Hepatocyte (in vitro differentiated cells): ENCODE results near the gene SAP30BP. TPM values are rescaled to one million over a fixed set of nuclear protein-coding genes. Genes with fewer than 3 reads are reported as not detected.

Experiments used
- DNase-seq: peaks from one replicate; pipeline ENCODE4 v3.0.0-alpha.2; 2016; ENCODE audit warnings: low spot score
- H2AFZ ChIP-seq: fragments of 200-600 bp; sonication (generic); 2 replicates; pipeline ENCODE4 v1.6.0; 2016; ENCODE audit warnings: antibody characterized with exemption, mild to moderate bottlenecking
- H3K27ac ChIP-seq: fragments of 200-600 bp; sonication (generic); 2 replicates; pipeline ENCODE4 v1.5.1; 2016; ENCODE audit warnings: mild to moderate bottlenecking
- H3K27me3 ChIP-seq: fragments of 200-600 bp; sonication (generic); 2 replicates; pipeline ENCODE4 v1.6.1; 2016
- H3K36me3 ChIP-seq: fragments of 200-600 bp; sonication (generic); replicated peaks from 2 replicates; pipeline ENCODE4 v1.5.1; 2016; ENCODE audit warnings: low read depth; ENCODE audit not compliant: insufficient read depth
- H3K4me1 ChIP-seq: fragments of 200-600 bp; sonication (generic); 2 replicates; pipeline ENCODE4 v1.5.1; 2016; ENCODE audit warnings: mild to moderate bottlenecking, moderate library complexity; ENCODE audit not compliant: insufficient read depth
- H3K4me2 ChIP-seq: fragments of 200-600 bp; sonication (generic); 2 replicates; pipeline ENCODE4 v1.6.0; 2016
- H3K4me3 ChIP-seq: fragments of 200-600 bp; sonication (generic); 2 replicates; pipeline ENCODE4 v1.5.1; 2016; ENCODE audit warnings: mild to moderate bottlenecking
- H3K79me2 ChIP-seq: fragments of 200-600 bp; sonication (generic); 2 replicates; pipeline ENCODE4 v1.6.0; 2017; ENCODE audit warnings: mild to moderate bottlenecking
- H3K9me2 ChIP-seq: fragments of 200-600 bp; sonication (generic); replicated peaks from 2 replicates; pipeline ENCODE4 v1.6.0; 2017; ENCODE audit warnings: mild to moderate bottlenecking; ENCODE audit not compliant: insufficient read depth
- H3K9me3 ChIP-seq: fragments of 200-600 bp; sonication (generic); 2 replicates; pipeline ENCODE4 v1.5.1; 2016; ENCODE audit warnings: low read depth, mild to moderate bottlenecking
- H4K20me1 ChIP-seq: fragments of 200-600 bp; sonication (generic); 2 replicates; pipeline ENCODE4 v1.6.0; 2016; ENCODE audit warnings: mild to moderate bottlenecking; ENCODE audit not compliant: insufficient read depth, poor library complexity, severe bottlenecking
- CTCF ChIP-seq: fragments of 200-600 bp; sonication (generic); IDR thresholded peaks from 2 replicates; pipeline ENCODE4 v1.5.1; 2016; ENCODE audit warnings: antibody characterized with exemption, mild to moderate bottlenecking; ENCODE audit not compliant: poor library complexity
- EZH2 ChIP-seq: fragments of 200-600 bp; sonication (generic); IDR thresholded peaks from 2 replicates; pipeline ENCODE4 v1.6.1; 2016; ENCODE audit warnings: antibody characterized with exemption, mild to moderate bottlenecking, borderline replicate concordance
- EZH2phosphoT487 ChIP-seq: fragments of 200-600 bp; sonication (generic); IDR thresholded peaks from one replicate; pipeline ENCODE4 v1.6.1; 2018; ENCODE audit warnings: antibody characterized with exemption, mild to moderate bottlenecking, low read depth, moderate library complexity; ENCODE audit not compliant: unreplicated experiment, severe bottlenecking
- WGBS: methylation state at CpG from one replicate; pipeline ENCODE4 v1.1.6; 2016; ENCODE audit warnings: low lambda C conversion rate; ENCODE audit errors: missing lambda C conversion rate; 5-methylcytosine and 5-hydroxymethylcytosine counted together
- polyA plus RNA-seq: library from polyadenylated mRNA; unstranded; fragments of >200 nt; fragmentation: Nextera tagmentation; extraction: Ambion mirVana; gene quantifications from 2 replicates; pipeline ENCODE4 v1.2.1, GENCODE V29; 2016
- total RNA-seq: library from RNA; depleted of rRNA; stranded (reverse); fragments of >200 nt; gene quantifications from 2 replicates; pipeline ENCODE4 v1.2.3, GENCODE V29; 2014

The SAP30BP gene
- total and polyA plus RNA-seq, 2 experiments from 2014 or later, result 67.5 to 89.9 TPM

DNA sequence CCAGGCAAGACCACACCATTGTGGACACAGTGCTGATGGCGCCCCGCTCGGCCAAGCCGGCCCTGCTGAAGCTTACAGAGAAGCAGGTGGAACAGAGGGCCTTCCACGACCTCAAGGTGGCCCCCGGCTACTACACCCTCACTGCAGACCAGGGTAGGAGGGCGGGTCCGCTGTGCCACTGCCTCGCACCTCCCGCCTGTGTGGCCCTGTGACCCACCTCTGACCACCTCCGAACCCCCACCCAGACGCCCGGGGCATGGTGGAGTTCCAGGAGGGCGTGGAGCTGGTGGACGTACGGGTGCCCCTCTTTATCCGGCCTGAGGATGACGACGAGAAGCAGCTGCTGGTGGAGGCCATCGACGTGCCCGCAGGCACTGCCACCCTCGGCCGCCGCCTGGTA lies 75.2 kb downstream of the SAP30BP start:
- TF ChIP-seq EZH2 (no peak), CTCF (no peak), EZH2phosphoT487 (no peak)
- Histone ChIP-seq H3K79me2 (no peaks in the 10 kb centered on the region), H3K27ac (no peak overlapping the region), H3K9me3 (no peaks in the 10 kb centered on the region), H3K4me2 (no peak overlapping the region), H3K9me2 (no peaks in the 10 kb centered on the region), H3K27me3 (no peaks in the 10 kb centered on the region), H3K4me3 (no peak overlapping the region), H4K20me1 (no peaks in the 10 kb centered on the region), H3K4me1 (no peaks in the 10 kb centered on the region), H3K36me3 (no peaks in the 10 kb centered on the region), H2AFZ (no peak overlapping the region)
- DNase-seq, result no peak
- 90% methylated on average over 25 of the region's 25 CpGs for WGBS

GRCh38 chr17:75743625-75744206 lies 76.6 kb downstream of the SAP30BP start:
- no peaks in the 10 kb centered on the region for H3K9me3 ChIP-seq
- no peak overlapping the region for H3K4me3 ChIP-seq
- no peaks in the 10 kb centered on the region for H3K4me1 ChIP-seq
- TF ChIP-seq EZH2phosphoT487, result no peak
- TF ChIP-seq CTCF, result no peak
- no peak for TF ChIP-seq EZH2
- WGBS, result 97% methylated on average over 23 of the region's 25 CpGs
- no peak overlapping the region for H3K27ac ChIP-seq
- no peak overlapping the region for H2AFZ ChIP-seq
- no peaks in the 10 kb centered on the region for H4K20me1 ChIP-seq
- H3K4me2 ChIP-seq, result no peak overlapping the region
- DNase-seq, result no peak
- no peaks in the 10 kb centered on the region for H3K27me3 ChIP-seq
- H3K79me2 ChIP-seq, result no peaks in the 10 kb centered on the region
- H3K36me3 ChIP-seq, result no peaks in the 10 kb centered on the region
- H3K9me2 ChIP-seq, result no peaks in the 10 kb centered on the region

- Histone ChIP-seq H2AFZ (no peak overlapping the region), H3K79me2 (no peaks in the 10 kb centered on the region), H3K4me1 (no peaks in the 10 kb centered on the region), H4K20me1 (no peaks in the 10 kb centered on the region), H3K4me3 (no peak overlapping the region), H3K9me2 (no peaks in the 10 kb centered on the region), H3K36me3 (no peaks in the 10 kb centered on the region), H3K4me2 (no peak overlapping the region), H3K9me3 (no peaks in the 10 kb centered on the region), H3K27ac (no peak overlapping the region), H3K27me3 (no peaks in the 10 kb centered on the region)
- TF ChIP-seq EZH2 (no peak), EZH2phosphoT487 (no peak), CTCF (no peak)
- no peak for DNase-seq
- 95% methylated on average over 8 of the region's 9 CpGs for WGBS
Observed at GRCh38 chr17:75748706-75749105, 81.6 kb downstream of the SAP30BP start.
